Endothelial cell (in vitro differentiated cells): ENCODE measurements around the gene GNLY. TPM values are rescaled to one million over a fixed set of nuclear protein-coding genes. Genes with fewer than 3 reads are reported as not detected.

Experiments
- DNase-seq: peaks from one replicate; pipeline ENCODE4 v3.0.0; 2021; ENCODE audit warnings: low spot score
- H3K27ac Mint-ChIP-seq: one replicate; pipeline ENCODE4 v1.8.0; 2021; ENCODE audit warnings: mixed read lengths, inconsistent platforms; ENCODE audit not compliant: unreplicated experiment
- H3K27me3 Mint-ChIP-seq: one replicate; pipeline ENCODE4 v1.8.0; 2021; ENCODE audit warnings: mild to moderate bottlenecking, moderate library complexity, mixed read lengths, inconsistent platforms; ENCODE audit not compliant: unreplicated experiment
- H3K36me3 Mint-ChIP-seq: one replicate; pipeline ENCODE4 v1.8.0; 2021; ENCODE audit warnings: mild to moderate bottlenecking, low read depth, mixed read lengths, inconsistent platforms; ENCODE audit not compliant: unreplicated experiment
- H3K4me1 Mint-ChIP-seq: one replicate; pipeline ENCODE4 v1.8.0; 2021; ENCODE audit warnings: mild to moderate bottlenecking, mixed read lengths, inconsistent platforms; ENCODE audit not compliant: unreplicated experiment
- H3K4me3 Mint-ChIP-seq: one replicate; pipeline ENCODE4 v1.8.0; 2021; ENCODE audit warnings: mild to moderate bottlenecking, mixed read lengths, inconsistent platforms; ENCODE audit not compliant: unreplicated experiment
- H3K9me3 Mint-ChIP-seq: one replicate; pipeline ENCODE4 v1.8.0; 2021; ENCODE audit warnings: mixed read lengths, inconsistent platforms; ENCODE audit not compliant: unreplicated experiment
- total RNA-seq: library from RNA; stranded (reverse); fragmentation: NEBNext Ultra II Directional; extraction: Animal tissue kit (Norgen Biotek cat#: 25700); gene quantifications from one replicate; pipeline ENCODE4 v1.2.1, GENCODE V29; 2021; ENCODE audit not compliant: unreplicated experiment
- TF ChIP-seq, protein P1 (sequence below): fragments of 200-600 bp; sonication (generic); IDR thresholded peaks from one replicate; pipeline ENCODE4 v1.5.0; 2021; ENCODE audit warnings: antibody characterized with exemption; ENCODE audit not compliant: unreplicated experiment

Gene GNLY
- total RNA-seq, 1 donor from 2014 or later, result not detected

DNA sequence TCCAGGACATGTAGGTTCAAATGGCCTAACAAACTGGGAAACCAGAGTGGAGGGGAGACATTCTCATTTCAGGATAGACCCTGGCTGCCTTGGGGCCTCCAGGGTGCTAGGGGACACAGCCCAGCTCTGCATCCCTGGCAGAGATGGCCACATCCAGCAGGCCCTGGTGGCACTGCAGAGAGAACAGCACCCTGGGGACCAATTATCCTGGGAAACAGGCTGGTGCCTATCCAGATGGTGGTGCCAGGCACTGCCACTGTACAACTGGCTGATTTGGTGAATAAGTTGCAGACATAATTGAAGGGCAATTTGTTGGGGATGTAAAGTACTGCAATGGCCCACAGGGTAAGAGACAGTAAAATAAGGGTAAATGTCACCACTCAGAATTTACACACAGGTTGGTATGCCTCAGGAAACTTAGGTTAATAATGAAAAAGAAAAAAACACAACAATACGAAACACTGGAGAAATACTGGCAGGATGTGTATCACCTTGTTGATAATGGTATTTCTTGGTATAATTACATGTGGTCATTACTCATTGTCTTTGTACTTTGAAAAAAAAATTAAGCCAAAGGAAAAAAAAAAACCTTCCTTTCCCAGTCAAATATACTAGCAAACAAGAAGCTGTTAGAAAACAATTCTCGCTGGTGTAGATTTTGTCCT is 13.3 kb upstream of the GNLY start:
- no peaks in the 10 kb centered on the region for H3K27me3 Mint-ChIP-seq
- TF ChIP-seq, protein P1, sequence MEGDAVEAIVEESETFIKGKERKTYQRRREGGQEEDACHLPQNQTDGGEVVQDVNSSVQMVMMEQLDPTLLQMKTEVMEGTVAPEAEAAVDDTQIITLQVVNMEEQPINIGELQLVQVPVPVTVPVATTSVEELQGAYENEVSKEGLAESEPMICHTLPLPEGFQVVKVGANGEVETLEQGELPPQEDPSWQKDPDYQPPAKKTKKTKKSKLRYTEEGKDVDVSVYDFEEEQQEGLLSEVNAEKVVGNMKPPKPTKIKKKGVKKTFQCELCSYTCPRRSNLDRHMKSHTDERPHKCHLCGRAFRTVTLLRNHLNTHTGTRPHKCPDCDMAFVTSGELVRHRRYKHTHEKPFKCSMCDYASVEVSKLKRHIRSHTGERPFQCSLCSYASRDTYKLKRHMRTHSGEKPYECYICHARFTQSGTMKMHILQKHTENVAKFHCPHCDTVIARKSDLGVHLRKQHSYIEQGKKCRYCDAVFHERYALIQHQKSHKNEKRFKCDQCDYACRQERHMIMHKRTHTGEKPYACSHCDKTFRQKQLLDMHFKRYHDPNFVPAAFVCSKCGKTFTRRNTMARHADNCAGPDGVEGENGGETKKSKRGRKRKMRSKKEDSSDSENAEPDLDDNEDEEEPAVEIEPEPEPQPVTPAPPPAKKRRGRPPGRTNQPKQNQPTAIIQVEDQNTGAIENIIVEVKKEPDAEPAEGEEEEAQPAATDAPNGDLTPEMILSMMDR, result no peak
- DNase-seq, result no peak
- no peak overlapping the region for H3K27ac Mint-ChIP-seq
- no peak overlapping the region for H3K4me3 Mint-ChIP-seq
- no peaks in the 10 kb centered on the region for H3K9me3 Mint-ChIP-seq
- H3K4me1 Mint-ChIP-seq, result no peaks in the 10 kb centered on the region
- H3K36me3 Mint-ChIP-seq, result no peaks in the 10 kb centered on the region

DNA sequence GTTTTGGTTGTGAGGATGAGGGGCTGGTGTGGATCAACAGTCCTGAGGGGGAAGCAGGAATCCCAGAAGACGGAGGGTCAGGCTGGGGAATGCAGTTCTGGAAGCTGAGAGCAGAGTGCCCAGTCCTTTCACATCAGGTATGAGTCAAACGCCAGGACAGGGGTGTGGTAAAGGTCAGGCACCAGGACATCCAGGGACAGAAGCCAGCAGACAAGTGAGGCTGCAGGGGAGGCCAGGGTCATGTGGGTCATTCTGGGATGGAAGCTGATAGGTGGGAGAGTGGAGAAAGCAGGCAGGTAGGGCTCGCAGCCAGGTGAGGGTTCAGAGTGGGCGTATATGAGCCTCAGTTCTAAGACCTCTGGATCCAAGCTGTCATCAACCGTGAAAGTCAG is 12.8 kb upstream of the GNLY start:
- Mint-ChIP-seq H3K27me3 (no peaks in the 10 kb centered on the region), H3K36me3 (no peaks in the 10 kb centered on the region), H3K9me3 (no peaks in the 10 kb centered on the region), H3K27ac (no peak overlapping the region), H3K4me3 (no peak overlapping the region), H3K4me1 (no peaks in the 10 kb centered on the region)
- TF ChIP-seq, protein P1, result no peak
- no peak for DNase-seq

DNA sequence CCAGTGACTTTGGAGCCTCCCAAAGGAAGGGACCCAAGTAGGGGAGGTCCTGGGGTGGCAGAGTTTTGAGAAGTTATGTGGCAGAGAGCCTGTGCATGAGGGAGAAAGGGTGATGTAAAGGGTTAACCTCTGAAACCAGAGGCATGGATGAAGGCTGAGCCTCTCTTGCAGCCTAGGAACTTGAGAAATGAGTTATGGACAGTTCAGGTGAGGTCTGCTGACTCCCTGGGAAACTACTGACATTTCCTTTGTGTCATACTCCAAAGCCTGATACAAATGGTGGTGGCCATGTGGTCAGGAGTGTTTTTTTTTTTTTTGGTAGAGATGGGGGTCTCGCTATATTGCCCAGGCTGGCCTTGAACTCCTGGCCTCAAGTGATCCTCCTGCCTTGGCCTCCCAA is 12.4 kb upstream of the GNLY start:
- DNase-seq, result no peak
- TF ChIP-seq, protein P1, result no peak
- Mint-ChIP-seq H3K36me3 (no peaks in the 10 kb centered on the region), H3K9me3 (no peaks in the 10 kb centered on the region), H3K27ac (no peak overlapping the region), H3K4me1 (no peaks in the 10 kb centered on the region), H3K27me3 (no peaks in the 10 kb centered on the region), H3K4me3 (no peak overlapping the region)

DNA sequence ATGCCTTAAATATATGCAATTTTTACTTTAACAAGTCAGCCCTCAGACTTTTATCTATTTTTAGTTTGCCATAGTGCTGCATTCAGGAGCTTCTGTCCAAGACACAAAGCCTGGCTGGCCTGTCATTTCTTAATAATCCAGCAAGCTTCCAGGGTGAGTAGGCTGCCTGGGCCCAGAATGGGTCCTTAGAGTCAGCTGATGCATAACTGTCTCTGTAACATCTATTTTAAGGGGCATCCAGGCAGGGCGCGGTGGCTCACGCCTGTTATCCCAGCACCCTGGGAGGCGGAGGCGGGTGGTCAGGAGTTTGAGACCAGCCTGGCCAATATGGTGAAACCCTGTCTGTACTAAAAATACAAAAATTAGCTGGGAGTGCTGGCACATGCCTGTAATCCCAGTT is 11.8 kb upstream of the GNLY start:
- Mint-ChIP-seq H3K4me3 (no peak overlapping the region), H3K27me3 (no peaks in the 10 kb centered on the region), H3K27ac (no peak overlapping the region), H3K9me3 (no peaks in the 10 kb centered on the region), H3K4me1 (no peaks in the 10 kb centered on the region), H3K36me3 (no peaks in the 10 kb centered on the region)
- TF ChIP-seq, protein P1, result no peak
- no peak for DNase-seq

DNA sequence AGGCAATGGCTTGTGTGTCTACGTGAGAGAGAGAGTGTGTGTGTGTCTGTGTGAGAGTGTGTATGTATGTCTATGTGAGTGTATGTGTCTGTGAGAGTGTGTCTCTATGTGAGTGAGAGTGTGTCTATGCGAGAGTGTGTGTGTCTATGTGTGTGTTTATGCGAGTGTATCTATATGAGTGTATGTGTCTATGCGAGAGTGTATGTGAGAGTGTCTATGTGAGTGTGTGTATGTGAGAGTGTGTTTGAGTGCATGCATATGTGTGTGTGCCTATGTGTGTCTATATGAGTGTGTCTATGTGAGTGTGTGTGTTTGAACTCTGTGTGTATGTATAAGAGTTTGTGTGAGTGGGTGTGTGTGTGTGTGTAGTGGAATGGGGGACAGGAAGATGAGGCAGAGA is 9.8 kb upstream of the GNLY start:
- Mint-ChIP-seq H3K4me3 (no peak overlapping the region), H3K36me3 (no peaks in the 10 kb centered on the region), H3K9me3 (no peaks in the 10 kb centered on the region), H3K27me3 (no peaks in the 10 kb centered on the region), H3K4me1 (no peaks in the 10 kb centered on the region), H3K27ac (no peak overlapping the region)
- no peak for DNase-seq
- TF ChIP-seq, protein P1, result no peak
